Urothelium cell line (cell line): ENCODE data around the gene STK11IP.
A peak's percentile ranks its signal among the peaks of the same experiment; 100 is the strongest.
"Not testable (repeated sequence)": the region's sequence is repeated elsewhere in the genome, so short reads cannot be mapped to it uniquely, and the experiment has no call there.

Source experiments
- DNase-seq: peaks from one replicate; pipeline ENCODE4 v3.0.0; 2011; ENCODE audit warnings: low spot score, mixed read lengths
- FAIRE-seq: peaks from 2 replicates; lab custom pipeline; 2011; peaks lifted over from hg19 to GRCh38; lab: Jason Lieb, UNC

The STK11IP gene

DNA sequence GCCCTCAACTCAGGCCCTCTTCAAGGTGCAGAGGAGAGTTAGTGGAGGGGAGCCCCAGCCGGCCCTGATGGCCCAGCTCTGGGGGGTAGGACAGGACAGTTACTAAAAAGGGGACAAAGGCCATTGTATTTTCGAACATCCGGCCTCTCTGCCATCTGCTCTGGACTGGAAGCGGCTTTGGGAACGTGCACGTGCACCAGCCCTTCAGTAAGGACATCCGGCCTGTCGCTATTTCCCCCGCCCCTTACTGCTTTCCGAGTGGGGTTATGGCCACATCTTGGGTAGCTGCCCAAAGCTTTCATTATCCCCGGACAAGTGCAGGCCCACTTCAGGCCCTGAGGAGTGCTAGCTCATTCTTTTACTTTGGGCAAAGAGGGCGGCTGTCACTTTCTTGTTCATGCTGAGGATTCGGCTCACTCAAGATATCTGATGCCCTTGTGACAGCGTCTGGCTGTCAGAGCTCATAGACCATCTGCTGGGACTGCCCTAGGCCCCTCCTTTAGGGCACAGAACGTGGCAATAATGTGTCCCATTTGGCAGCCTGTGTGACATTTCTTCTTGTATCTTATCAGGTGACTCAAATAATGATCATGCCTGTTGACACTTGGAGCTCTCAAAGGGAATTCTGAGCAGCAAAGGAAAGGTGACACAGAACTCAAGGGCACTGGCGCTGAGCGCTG lies 47.3 kb downstream of the STK11IP start:
- FAIRE-seq (no peak), DNase-seq (no peak)

DNA sequence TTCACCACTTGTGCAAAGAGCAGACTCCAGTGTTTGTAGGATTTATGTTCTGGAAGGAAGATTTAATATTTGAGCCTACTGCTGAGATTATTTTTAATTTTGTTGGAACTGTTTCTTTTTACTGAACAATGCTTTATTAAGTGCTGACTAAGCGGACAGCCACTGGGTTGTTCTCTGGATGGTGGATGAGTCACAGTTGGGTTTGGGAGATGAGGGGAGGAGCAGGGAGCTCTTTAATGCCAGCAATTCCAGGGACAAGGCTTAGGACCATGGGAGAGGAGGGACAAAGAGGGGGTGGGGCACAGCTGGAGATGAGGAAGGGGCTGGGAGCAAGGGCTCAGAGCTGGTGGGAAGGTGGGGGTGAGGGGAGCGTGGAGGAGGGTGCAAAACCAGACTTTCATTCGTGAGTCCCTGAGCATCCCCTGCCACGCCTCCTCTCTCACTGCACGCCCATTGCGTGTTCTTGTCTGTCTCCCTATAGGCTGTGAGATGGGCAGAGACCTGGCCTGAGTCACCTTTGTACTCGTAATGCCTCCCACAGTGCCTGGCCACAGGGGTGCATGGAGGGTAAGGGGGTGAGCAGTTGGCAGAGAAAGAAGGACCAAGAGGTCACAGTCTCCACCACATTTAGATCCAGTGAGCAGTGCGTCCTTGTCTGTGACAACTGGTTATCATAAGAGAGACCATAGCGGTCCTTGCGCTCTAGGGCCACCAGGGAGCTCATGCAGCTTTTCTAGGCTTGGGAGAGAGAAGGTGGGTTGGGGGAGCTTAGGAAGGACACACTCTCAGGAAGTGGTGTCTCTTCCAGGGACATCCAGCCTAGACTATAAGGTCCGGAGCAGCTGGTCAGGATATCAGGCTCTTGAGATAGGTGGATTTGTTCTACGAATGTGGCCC lies 48.2 kb downstream of the STK11IP start:
- FAIRE-seq = no peak
- DNase-seq = peak; percentile 84

DNA sequence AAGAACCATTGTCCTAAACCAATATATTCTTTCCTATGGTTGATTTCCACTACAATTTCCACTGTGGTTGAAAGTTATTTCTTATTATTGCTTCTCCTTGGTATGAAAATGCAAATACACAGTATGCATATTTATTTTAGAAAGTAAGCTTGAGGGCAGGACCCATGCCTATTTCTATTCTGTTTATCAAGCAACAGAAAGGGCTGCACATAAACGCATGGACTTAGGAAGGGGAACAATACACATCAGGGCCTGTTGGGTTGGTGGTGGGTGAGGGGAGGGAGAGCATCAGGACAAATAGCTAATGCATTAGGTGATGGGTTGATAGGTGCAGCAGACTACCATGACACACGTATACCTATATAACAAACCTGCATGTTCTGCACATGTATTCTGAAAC lies 50.5 kb downstream of the STK11IP start:
- FAIRE-seq = no peak

DNA sequence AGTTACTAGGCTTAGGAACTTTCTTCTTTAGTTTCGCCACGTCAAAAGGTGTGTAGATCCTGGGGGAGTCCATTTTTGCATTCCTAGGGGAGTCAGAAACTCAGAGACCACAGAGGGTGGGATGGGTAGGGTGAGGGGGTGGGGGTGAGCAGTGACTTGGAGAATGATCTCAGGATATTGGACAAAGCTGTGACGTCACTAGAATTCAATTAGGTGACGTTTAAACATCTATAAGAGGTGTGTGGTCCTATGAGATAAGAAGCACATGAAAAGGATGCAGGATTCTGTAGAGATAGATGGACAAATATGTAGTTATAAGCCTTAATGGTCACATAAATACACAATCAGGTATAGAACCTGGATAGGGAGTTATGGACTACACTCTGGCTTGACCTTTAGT lies 51.3 kb downstream of the STK11IP start:
- FAIRE-seq = no peak
- DNase-seq = no peak

More for the DNA sequence above, 50.5 kb downstream of the STK11IP start:
- no peak for DNase-seq

DNA sequence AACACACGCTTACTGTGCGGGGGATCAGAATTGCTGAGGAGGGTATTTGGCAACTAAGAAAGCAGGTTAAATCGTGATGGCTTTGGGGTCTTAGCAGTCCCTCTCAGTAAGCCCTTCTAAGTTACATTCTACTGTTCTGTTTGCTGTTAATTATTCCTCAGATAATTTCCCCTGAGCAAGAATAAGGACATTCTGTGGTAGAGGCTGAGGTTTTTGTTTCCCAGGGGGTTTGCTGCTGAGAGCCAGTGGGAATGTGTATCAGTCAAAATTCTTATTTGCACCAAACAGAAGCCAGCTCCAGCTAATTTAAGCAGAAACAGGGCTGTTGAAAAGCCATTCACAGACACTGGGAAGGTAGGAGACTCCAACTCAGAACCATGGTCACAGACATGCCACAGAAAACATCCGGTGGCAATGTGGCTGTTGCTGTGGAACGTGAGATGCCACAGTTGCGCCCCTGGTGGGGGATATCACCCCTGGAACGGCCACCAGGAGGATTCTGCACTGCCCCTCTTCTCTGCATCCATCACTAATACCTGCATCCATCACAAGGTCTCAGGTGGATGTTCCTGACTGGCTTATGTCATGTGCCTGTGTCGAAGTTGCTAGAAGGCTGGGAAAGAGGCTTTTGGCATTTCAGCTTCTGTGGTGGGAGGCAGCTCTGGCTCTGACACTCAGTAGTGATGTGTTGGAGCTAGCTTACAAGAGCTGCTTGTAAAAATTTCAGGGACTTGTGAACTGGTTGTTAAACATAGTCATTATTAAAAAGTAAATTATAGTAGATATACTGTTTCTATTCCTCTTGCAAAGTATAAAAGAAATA lies 53.0 kb downstream of the STK11IP start:
- FAIRE-seq (no peak), DNase-seq (no peak)

DNA sequence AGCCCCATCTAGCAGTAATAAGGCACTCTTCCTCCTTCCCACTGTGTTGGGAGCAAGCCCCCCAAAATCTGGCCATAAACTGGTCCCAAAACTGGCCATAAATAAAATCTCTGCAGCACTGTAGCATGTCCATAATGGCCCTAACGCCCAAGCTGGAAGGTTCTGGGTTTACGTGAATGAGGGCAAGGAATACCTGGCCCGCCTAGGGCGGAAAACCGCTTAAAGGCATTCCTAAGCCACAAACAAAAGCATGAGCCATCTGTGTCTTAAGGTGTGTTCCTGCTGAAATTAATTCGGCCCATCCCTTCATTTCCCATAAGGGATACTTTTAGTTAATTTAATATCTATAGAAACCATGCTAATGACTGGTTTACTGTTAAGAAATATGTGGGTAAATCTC lies 54.0 kb downstream of the STK11IP start:
- not testable (repeated sequence) for DNase-seq, FAIRE-seq

DNA sequence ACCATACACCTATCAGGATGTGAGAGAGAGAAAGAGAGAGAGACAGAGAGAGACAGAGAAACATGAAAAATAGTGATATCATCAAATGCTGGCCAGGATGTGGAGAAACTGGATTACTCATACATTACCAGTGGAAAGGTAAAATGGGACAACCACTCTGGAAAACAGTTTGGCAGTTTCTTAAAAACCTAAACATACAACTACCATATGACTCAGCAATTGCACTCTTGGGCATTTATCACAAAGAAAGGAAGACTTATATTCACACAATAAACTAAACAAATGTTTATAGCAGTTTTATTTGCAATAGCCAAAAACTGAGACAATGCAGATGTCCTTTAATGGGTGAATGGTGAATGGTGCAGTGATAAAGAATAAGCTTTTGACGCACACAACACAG lies 58.9 kb downstream of the STK11IP start:
- DNase-seq (no peak), FAIRE-seq (no peak)

DNA sequence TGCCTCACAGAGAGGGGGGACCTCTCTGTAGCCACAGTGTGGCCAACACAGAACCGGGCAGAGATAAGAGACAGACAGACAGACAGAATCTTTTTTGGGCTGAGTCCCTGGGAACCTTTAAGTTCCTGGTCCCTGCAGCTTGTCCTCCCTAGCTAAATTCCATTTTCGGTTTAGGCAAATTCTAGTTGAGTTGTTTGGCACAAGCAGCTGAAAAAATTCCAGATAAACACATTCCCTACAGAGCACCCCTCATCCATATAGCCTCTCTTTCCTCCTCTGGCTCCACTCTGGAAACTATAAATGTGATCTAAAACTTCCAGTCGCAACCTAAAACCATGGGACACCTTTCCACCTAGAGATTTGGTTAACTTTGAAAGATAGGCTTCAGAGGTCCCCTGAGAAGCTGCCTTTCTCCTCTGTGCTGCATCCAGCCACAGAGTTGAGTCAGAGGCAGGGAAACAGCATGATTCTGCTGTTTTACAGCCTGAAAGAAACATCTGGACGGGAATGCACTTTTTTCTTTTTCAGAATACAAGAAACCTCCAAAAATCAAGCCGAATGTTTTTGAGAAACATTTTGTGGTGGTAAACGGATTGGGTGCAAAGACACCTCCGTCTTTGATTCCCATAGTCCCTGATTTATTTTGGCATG lies 60.7 kb downstream of the STK11IP start:
- FAIRE-seq (no peak), DNase-seq (no peak)

DNA sequence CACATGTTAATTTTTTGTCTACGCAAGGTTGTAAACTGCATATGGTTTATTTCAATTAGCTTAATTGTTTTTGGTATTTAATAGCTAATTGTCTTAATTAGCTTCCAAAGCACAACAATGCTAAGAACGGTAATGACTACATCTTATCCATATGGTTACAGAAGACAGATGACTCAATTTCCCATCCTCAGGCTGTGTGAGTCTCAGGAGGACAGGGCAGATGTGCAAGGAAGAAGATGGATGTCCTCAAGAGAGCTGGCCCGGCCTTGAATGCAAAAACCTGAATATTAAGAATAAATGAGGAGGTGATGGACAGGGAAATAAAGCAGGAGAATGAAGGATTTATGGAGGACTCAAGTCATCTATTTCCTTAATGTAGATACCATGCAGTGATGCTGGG lies 61.2 kb downstream of the STK11IP start:
- no peak for DNase-seq
- no peak for FAIRE-seq

DNA sequence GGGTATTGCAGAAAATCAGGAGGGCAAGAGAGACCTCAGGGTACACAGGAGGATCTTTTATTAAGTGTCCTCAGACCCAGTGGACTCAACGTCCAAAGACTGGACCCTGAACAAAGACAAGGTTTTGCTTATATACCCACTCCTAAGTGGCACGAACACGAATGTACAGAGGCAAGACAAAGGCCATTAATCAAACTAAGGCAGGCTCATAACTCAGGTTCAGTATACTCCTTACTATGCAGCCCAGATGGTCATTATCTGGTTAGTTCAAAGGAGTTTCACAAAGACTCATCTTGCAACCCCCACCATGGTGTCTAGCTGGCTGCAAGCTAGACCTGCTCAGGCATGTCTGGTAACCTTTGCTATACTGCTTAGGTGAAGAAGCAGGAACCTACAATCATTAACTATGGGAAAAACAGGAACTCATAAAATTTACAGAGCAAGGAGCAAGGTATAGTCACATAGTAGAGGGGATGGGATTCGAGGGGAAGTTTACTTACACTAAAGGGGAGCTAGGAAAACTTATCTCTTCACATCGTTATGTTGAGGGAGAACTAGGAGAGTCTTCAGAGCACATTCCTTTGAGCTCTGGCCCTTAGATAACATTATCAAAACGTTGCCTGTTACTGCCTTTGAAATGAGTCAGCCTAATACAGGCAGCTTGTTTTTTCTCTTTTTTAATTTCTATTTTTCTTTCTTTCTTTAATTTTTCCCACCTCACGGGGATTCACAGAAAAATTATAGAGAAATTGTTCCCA lies 63.7 kb downstream of the STK11IP start:
- no peak for DNase-seq
- no peak for FAIRE-seq

DNA sequence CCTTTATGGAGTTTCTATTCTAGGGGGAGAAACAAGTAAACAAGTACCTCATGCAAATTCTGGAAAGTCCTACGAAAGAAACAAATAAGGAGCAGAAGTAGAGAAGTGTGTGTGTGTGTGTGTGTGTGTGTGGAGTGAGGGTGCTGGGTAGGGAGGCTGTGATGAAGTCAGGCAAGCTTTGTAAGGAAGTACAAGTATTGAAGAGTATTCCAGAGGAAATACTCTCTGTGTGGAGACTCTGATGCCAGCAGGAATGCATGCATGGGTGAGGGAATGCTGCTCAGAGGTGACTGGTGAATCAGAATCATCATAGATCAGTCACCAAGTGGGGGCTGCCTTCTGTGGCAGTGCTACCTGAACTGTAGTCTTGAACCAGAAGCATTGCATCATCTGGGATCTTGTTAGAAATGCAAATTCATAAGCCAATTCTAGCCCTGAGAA lies 64.3 kb downstream of the STK11IP start:
- FAIRE-seq (no peak), DNase-seq (no peak)

DNA sequence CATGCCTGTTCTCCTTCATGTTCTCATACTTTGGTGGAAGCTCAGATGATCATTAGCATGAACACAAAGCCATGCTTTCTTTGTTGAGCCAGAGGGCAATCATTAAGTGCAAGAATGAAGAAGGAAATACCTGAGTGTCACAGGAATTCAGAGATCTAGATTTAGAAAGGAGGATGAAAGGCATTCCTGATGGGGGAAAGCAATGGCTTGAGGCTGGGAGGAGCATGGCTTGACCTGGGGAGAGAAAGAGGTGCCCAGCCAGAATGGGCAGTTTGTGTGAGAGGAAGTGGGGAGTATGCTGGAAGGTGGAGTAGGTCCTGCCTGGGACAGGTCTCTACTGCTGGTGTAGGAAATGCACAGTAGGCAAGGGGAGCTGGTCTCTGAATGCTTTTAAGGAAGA lies 64.9 kb downstream of the STK11IP start:
- DNase-seq = no peak
- no peak for FAIRE-seq

DNA sequence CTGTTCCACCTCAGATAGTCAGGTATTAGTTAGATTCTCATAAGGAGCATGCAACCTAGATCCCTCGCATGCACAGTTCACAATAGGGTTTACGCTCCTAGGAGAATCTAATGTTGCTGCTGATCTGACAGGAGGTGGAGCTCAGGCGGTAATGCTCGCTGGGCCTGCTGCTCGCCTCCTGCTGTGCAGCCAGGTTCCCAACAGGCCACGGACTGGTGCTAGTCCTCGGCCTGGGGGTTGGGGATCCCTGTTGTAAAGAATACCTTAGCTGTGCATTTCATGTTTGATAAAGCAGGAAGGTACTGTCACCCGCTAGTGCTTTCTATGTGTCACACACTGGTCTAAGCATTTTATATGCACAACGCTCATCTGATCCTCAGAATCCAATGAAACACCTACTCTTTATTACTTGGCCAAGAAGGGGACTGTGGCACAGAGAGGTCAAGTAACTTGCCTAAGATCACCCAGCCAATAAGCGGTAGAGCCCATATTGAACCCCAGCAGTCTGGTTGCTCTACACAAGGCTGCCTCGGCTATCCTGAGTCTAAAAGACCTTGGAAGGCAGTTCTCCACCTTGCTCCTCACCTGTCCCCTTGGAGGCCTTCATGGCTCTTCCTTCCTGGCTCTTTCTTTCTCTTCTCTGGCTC lies 65.6 kb downstream of the STK11IP start:
- DNase-seq = no peak

DNA sequence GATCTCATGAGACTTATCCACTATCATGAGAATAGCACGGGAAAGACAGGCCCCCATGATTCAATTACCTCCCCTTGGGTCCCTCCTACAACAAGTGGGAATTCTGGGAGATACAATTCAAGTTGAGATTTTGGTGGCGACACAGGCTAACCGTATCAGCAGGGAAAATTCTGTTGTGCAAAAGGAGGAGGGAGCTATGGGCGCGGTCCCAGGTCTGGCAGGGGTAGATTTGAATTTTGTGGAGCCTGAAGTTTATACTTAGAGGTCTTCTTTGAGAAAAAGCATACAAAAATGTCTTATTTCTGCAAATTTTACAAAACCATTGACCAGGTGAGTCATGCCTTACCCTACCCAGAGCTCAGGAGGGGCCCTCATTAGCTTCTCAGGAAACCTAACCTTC lies 66.4 kb downstream of the STK11IP start:
- no peak for FAIRE-seq
- no peak for DNase-seq

More for the DNA sequence above, 65.6 kb downstream of the STK11IP start:
- FAIRE-seq = no peak

DNA sequence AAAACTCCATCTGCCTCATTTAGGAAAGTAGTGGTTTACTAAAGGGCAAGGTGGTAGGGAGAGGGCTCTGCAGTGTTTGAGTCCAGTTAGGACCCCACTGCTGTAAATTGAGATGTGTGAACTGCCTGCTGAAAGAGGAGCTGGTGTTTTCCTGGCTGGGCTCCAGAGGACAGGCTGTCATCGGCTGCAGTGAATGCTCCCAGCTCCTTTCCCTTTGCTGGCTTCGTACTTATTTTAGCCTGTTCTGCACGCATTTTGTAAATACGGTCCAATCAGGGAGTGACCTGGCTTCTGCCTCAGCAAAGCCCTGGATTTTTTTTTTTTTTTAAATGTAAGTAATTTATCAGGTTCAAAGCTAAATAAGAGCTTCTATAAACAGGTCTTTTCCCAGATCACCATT lies 67.3 kb downstream of the STK11IP start:
- FAIRE-seq (no peak), DNase-seq (no peak)

DNA sequence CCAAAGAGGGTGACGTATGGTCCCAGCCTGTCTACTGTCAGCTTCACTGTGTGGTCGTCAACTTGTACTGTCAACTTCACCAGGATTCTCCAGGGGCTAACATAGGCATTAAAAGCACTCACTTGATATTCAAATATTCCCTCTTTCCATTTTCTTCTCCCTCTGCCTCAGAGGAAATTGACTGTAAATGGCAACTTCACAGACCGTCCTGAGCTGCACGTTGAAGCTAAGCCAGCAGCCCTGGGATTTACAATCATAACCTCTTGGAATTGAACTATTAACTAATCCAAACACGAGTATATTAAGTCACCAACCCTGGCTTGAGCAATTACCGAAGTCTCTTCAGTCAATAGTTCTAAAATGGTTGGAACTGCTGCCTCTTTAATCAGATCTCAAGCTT lies 68.3 kb downstream of the STK11IP start:
- FAIRE-seq = no peak

More for the DNA sequence above, 68.3 kb downstream of the STK11IP start:
- no peak for DNase-seq
